H9 (cell line): ENCODE results near the gene ZNF844. TPM values are rescaled to one million over a fixed set of nuclear protein-coding genes. Genes with fewer than 3 reads are reported as not detected.

Experiments used
- DNase-seq: peaks from one replicate; pipeline ENCODE4 v3.0.0-alpha.2; 2017
- H2AFZ ChIP-seq: one replicate; pipeline ENCODE4 v1.6.1; 2013; ENCODE audit warnings: mild to moderate bottlenecking, low read length, control low read depth, moderate library complexity
- H2AK5ac ChIP-seq: 2 replicates; pipeline ENCODE4 v1.6.1; 2013; ENCODE audit warnings: low read length, control low read depth, mixed read lengths; ENCODE audit not compliant: insufficient read length
- H2BK120ac ChIP-seq: one replicate; pipeline ENCODE4 v1.6.1; 2013; ENCODE audit warnings: low read depth, mild to moderate bottlenecking, low read length, control low read depth, inconsistent platforms; ENCODE audit not compliant: poor library complexity, severe bottlenecking
- H2BK12ac ChIP-seq: 2 replicates; pipeline ENCODE4 v1.6.1; 2013; ENCODE audit warnings: low read length, control low read depth, mixed read lengths, low read depth; ENCODE audit not compliant: insufficient read length
- H2BK15ac ChIP-seq: 2 replicates; pipeline ENCODE4 v1.6.1; 2013; ENCODE audit warnings: low read depth, low read length, control low read depth
- H2BK20ac ChIP-seq: one replicate; pipeline ENCODE4 v1.6.1; 2013; ENCODE audit warnings: low read depth, mild to moderate bottlenecking, low read length, control low read depth, inconsistent platforms; ENCODE audit not compliant: poor library complexity, severe bottlenecking
- H2BK5ac ChIP-seq: 2 replicates; pipeline ENCODE4 v1.6.1; 2013; ENCODE audit warnings: low read length, control low read depth, mixed read lengths; ENCODE audit not compliant: insufficient read length
- H3K14ac ChIP-seq: 2 replicates; pipeline ENCODE4 v1.6.1; 2013; ENCODE audit warnings: low read length, control low read depth; ENCODE audit not compliant: insufficient read depth
- H3K18ac ChIP-seq: 2 replicates; pipeline ENCODE4 v1.6.1; 2013; ENCODE audit warnings: low read depth, mild to moderate bottlenecking, mixed read lengths, low read length, control low read depth; ENCODE audit not compliant: insufficient read length
- H3K23ac ChIP-seq: 2 replicates; pipeline ENCODE4 v1.6.1; 2013; ENCODE audit warnings: low read length, control low read depth, mixed read lengths, low read depth; ENCODE audit not compliant: insufficient read length
- H3K23me2 ChIP-seq: 2 replicates; pipeline ENCODE4 v1.6.1; 2013; ENCODE audit warnings: low read depth, mild to moderate bottlenecking, mixed read lengths, low read length, control low read depth; ENCODE audit not compliant: insufficient read length, poor library complexity, severe bottlenecking
- H3K27ac ChIP-seq: 2 replicates; pipeline ENCODE4 v1.5.1; 2013; ENCODE audit warnings: low read length, control low read depth, mixed read lengths, low read depth; ENCODE audit not compliant: insufficient read length
- H3K27me3 ChIP-seq: 2 replicates; pipeline ENCODE4 v1.6.1; 2013; ENCODE audit warnings: low read length, control low read depth, inconsistent platforms; ENCODE audit not compliant: insufficient read depth
- H3K4ac ChIP-seq: 2 replicates; pipeline ENCODE4 v1.6.1; 2013; ENCODE audit warnings: low read depth, mild to moderate bottlenecking, control low read depth, inconsistent platforms, low read length, moderate library complexity
- H3K4me1 ChIP-seq: 2 replicates; pipeline ENCODE4 v1.6.1; 2013; ENCODE audit warnings: low read length, control low read depth, inconsistent platforms; ENCODE audit not compliant: insufficient read depth
- H3K4me2 ChIP-seq: 2 replicates; pipeline ENCODE4 v1.6.1; 2013; ENCODE audit warnings: low read length, control low read depth, mixed read lengths; ENCODE audit not compliant: insufficient read length, insufficient read depth
- H3K56ac ChIP-seq: 2 replicates; pipeline ENCODE4 v1.6.1; 2013; ENCODE audit warnings: low read depth, mild to moderate bottlenecking, mixed read lengths, low read length, control low read depth; ENCODE audit not compliant: insufficient read length
- H3K79me1 ChIP-seq: 2 replicates; pipeline ENCODE4 v1.6.1; 2013; ENCODE audit warnings: low read depth, mild to moderate bottlenecking, moderate library complexity, low read length, control low read depth, inconsistent platforms; ENCODE audit not compliant: insufficient read depth, poor library complexity, severe bottlenecking
- H3K79me2 ChIP-seq: 2 replicates; pipeline ENCODE4 v1.6.1; 2013; ENCODE audit warnings: low read length, control low read depth, inconsistent platforms; ENCODE audit not compliant: insufficient read depth
- H3K9ac ChIP-seq: 2 replicates; pipeline ENCODE4 v1.6.1; 2013; ENCODE audit warnings: low read length, control low read depth, mixed read lengths; ENCODE audit not compliant: insufficient read length; ENCODE audit errors: extremely low read depth
- H3K9me3 ChIP-seq: one replicate; pipeline ENCODE4 v1.6.1; 2013; ENCODE audit warnings: low read depth, low read length, inconsistent platforms; ENCODE audit not compliant: control insufficient read depth
- H3T11ph ChIP-seq: one replicate; pipeline ENCODE4 v1.6.1; 2013; ENCODE audit warnings: mild to moderate bottlenecking, low read length, control low read depth, inconsistent platforms
- H4K20me1 ChIP-seq: one replicate; pipeline ENCODE4 v1.6.1; 2013; ENCODE audit not compliant: control insufficient read depth, insufficient read length, insufficient read depth
- H4K5ac ChIP-seq: 2 replicates; pipeline ENCODE4 v1.6.1; 2013; ENCODE audit warnings: low read depth, mild to moderate bottlenecking, mixed read lengths, low read length, control low read depth; ENCODE audit not compliant: insufficient read length
- H4K8ac ChIP-seq: replicated peaks from 2 replicates; pipeline ENCODE4 v1.6.1; 2013; ENCODE audit warnings: low read length, control low read depth, mixed read lengths, low read depth; ENCODE audit not compliant: insufficient read length
- H4K91ac ChIP-seq: 2 replicates; pipeline ENCODE4 v1.6.1; 2013; ENCODE audit warnings: low read depth, mild to moderate bottlenecking, moderate library complexity, mixed read lengths, low read length, control low read depth; ENCODE audit not compliant: insufficient read length
- H3K27ac Mint-ChIP-seq, 3 experiments: 2 replicates in 2 of 3; 3 replicates in 1 of 3; pipeline ENCODE4 v1.8.0; 2020 to 2021; ENCODE audit warnings: mixed read lengths in 3 of 3, mild to moderate bottlenecking in 1 of 3, moderate library complexity in 1 of 3
- H3K27me3 Mint-ChIP-seq: 2 replicates; pipeline ENCODE4 v1.8.0; 2021; ENCODE audit warnings: low read depth, mild to moderate bottlenecking, moderate library complexity, mixed read lengths
- H3K36me3 Mint-ChIP-seq, 3 experiments: 2 replicates in 2 of 3; 3 replicates in 1 of 3; pipeline ENCODE4 v1.8.0; 2020 to 2021; ENCODE audit warnings: low read depth in 3 of 3, mixed read lengths in 3 of 3; ENCODE audit not compliant: insufficient read depth in 1 of 3
- H3K4me1 Mint-ChIP-seq, 2 experiments: 2 replicates each; pipeline ENCODE4 v1.8.0; 2020; ENCODE audit warnings: mixed read lengths in 2 of 2
- H3K4me3 Mint-ChIP-seq, 2 experiments: 2 replicates in 1 of 2; 3 replicates in 1 of 2; pipeline ENCODE4 v1.8.0; 2020 to 2021; ENCODE audit warnings: mild to moderate bottlenecking in 2 of 2, mixed read lengths in 2 of 2, moderate library complexity in 1 of 2
- H3K9me3 Mint-ChIP-seq, 2 experiments: 2 replicates in 1 of 2; 3 replicates in 1 of 2; pipeline ENCODE4 v1.8.0; 2020; ENCODE audit warnings: mild to moderate bottlenecking in 2 of 2, mixed read lengths in 2 of 2, moderate library complexity in 1 of 2
- CTCF ChIP-seq: fragments of 200-600 bp; sonication (generic); conservative IDR thresholded peaks from 3 replicates; pipeline ENCODE4 v1.8.0; 2021; ENCODE audit warnings: antibody characterized with exemption, mild to moderate bottlenecking
- WGBS: extraction: QIAGEN DNeasy Blood & Tissue Kit; methylation state at CpG from one replicate; pipeline ENCODE4 v1.1.7; 2013; ENCODE audit warnings: missing lambda C conversion rate, low lambda C conversion rate, mixed read lengths; ENCODE audit not compliant: insufficient read length; ENCODE audit errors: extremely low coverage; 5-methylcytosine and 5-hydroxymethylcytosine counted together
- total RNA-seq: library from RNA; stranded (reverse); gene quantifications from 2 replicates; pipeline ENCODE4 v1.2.1, GENCODE V29; 2021

The ZNF844 gene
- total RNA-seq, 1 experiment from 2014 or later, result 10.0 TPM

- Histone ChIP-seq H4K91ac (no peak overlapping the region), H2BK15ac (no peak overlapping the region), H3K79me2 (no peaks in the 10 kb centered on the region; the same call in 1 of the 2 replicates), H2AK5ac (no peak overlapping the region), H4K5ac (no peak overlapping the region), H3K27ac (no peak overlapping the region), H3K18ac (no peak overlapping the region), H3K4me2 (no peak overlapping the region), H4K20me1 (no peaks in the 10 kb centered on the region), H3K9me3 (peaks cover 62% of the 10 kb centered on the region), H3T11ph (no peak overlapping the region), H3K4ac (no peak overlapping the region), H3K56ac (no peak overlapping the region), H2BK12ac (no peak overlapping the region), H3K4me1 (no peaks in the 10 kb centered on the region), H2BK20ac (no peak overlapping the region), H3K23me2 (no peaks in the 10 kb centered on the region), H2BK120ac (no peak overlapping the region), H2BK5ac (no peak overlapping the region), H4K8ac (no peak overlapping the region), H3K14ac (no peak overlapping the region), H3K27me3 (no peaks in the 10 kb centered on the region), H3K79me1 (peaks cover 6% of the 10 kb centered on the region), H2AFZ (no peak overlapping the region), H3K9ac (no peak overlapping the region), H3K23ac (no peak overlapping the region)
- no peak overlapping the region for H3K27ac Mint-ChIP-seq
- H3K27me3 Mint-ChIP-seq, result no peaks in the 10 kb centered on the region
- WGBS, result no CpG with 5 or more reads among the region's 5 CpGs
- no peak for TF ChIP-seq CTCF
- peaks cover 68 to 81% of the 10 kb centered on the region in 2 experiments for H3K9me3 Mint-ChIP-seq
- H3K4me3 Mint-ChIP-seq, result no peak overlapping the region
- peaks cover 63 to 65% (median 64%) of the 10 kb centered on the region in 3 experiments for H3K36me3 Mint-ChIP-seq
- H3K4me1 Mint-ChIP-seq, result no peaks in the 10 kb centered on the region
- DNase-seq, result no peak
These were observed 20.6 kb upstream of the ZNF844 start for GRCh38 chr19:12043752-12044422.
